ENCODE data around the gene ZZZ3.
"Not testable (repeated sequence)": the region's sequence is repeated elsewhere in the genome, so short reads cannot be mapped to it uniquely, and the experiment has no call there.

ZZZ3 gene

DNA sequence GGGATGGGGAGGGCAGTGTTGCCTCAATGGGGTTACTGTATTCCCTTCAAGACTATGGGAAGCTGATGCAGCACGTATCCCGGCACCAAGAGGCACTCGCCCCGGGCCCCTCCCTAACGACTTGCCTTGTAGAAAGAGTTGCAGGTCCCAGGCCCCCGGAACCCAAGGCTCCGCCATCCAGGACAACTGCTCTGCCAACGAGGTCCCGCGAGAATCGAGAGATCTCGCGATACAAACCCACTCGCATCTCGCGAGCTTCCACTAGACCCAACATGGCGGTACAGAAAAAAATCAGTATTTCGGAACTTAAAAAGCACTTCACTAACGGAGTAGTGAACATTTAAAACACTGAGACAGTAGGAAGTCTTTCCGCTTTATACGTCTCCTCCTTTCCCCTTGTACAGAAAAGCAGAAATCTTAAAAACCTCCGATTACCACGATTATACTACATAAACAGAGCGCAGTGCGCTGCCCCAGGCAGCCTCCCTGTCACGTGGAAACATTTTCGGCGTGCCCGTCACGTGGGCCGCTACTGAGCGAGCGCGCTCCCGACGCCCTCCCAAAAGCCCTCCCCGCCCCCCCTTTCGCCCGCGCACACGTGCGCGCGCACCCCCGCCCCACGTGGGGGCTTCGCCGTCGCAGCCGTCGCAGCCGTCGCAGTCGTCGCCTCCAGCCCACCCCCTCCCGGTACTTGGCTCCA is at the start of gene ZZZ3:
Gene ZZZ3 (minus strand): TSS at position 199 of the 700 bp plus-strand sequence. CDS start 49,304 bp downstream, outside the sequence.
- DNase-seq (ENCODE audit: low read depth in 3 of 3), result peak; percentile 81 to 90 (median 85)

DNA sequence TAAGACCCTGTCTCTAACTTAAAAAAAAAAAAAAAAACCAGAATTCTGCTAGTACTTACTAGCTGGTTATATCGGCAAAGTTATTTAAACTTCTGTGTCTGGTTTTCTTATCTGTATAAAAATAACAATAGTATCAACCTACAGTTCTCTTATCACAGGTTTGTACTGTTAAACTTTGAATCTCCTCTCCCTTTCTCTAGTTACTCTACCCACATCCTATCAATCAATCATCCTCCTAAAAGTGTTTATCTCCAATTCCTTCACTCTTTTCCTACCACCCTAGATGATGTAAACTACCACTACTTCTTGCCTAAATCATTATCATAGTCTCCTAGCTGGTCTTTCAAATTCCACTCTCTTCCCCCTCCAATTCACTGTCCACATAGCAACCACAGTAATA is 49.6 kb upstream of the ZZZ3 start:
- no peak for DNase-seq (ENCODE audit: low read depth in 3 of 3)

GRCh38 chr1:77725706-77726105 is 43.2 kb upstream of the ZZZ3 start:
- DNase-seq (ENCODE audit: low read depth in 3 of 3), result no peak

- no peak for DNase-seq (ENCODE audit: low read depth in 3 of 3)
Measured at GRCh38 chr1:77718181-77718580, 35.7 kb upstream of the ZZZ3 start.

GRCh38 chr1:77716065-77716464 is 33.6 kb upstream of the ZZZ3 start:
- DNase-seq (ENCODE audit: low read depth in 3 of 3), result no peak

- DNase-seq (ENCODE audit: low read depth in 3 of 3), result no peak
Measured at GRCh38 chr1:77709727-77710126, 27.3 kb upstream of the ZZZ3 start.

DNA sequence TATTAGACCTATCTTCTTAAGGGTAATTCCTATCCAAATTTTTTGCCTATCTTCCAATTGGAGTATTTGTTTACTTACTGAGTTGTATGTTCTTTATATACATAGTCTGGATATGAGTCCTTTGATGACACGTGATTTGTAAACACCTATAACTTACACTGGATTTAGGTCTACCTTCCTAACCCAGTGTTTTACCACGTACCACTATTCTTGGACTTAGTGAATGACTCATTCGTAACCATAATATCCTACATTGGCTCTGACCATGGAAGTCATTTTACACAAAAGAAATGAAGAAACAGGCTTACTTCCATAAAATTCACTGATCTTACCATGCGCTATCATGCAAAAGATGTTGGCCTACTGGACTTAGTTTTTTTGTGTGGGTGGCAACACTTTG is 23.9 kb upstream of the ZZZ3 start:
- no peak for DNase-seq (ENCODE audit: low read depth in 3 of 3)

GRCh38 chr1:77704736-77705135 is 22.3 kb upstream of the ZZZ3 start:
- no peak for DNase-seq (ENCODE audit: low read depth in 3 of 3)

DNA sequence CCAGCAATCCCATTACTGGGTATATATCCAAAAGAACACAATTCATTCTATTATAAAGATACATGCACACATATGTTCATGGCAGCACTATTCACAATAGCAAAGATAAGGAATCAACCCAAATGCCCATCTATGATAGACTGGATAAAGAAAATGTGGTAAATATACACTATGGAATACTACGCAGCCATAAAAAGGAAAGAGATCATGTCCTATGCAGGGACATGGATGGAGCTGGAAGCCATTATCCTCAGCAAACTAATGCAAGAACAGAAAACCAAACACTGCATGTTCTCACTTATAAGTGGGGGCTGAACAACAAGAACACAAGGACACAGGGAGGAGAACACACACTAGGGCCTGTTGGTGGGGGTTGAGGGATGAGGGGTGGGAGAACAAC is 17.2 kb upstream of the ZZZ3 start:
- DNase-seq (ENCODE audit: low read depth in 3 of 3), result not testable (repeated sequence)

DNA sequence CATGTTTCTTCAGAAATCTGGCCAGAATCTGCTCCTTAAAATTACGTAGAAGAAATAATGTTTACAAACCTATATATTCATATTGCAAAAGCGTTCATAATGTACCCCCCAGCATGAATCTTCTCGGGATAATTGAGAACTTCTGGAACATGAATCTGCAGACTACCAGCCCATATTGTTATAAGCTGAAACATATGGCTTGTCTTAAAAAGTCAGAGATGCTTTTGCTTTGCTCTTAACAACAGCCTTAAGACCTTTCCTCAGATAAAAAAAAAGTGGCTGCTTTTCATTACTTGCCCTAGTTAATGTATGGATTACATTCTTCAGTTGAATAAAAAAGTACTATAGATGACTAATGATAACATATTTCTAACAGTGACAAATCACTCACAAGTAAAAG is 15.0 kb upstream of the ZZZ3 start:
- no peak for DNase-seq (ENCODE audit: low read depth in 3 of 3)

DNA sequence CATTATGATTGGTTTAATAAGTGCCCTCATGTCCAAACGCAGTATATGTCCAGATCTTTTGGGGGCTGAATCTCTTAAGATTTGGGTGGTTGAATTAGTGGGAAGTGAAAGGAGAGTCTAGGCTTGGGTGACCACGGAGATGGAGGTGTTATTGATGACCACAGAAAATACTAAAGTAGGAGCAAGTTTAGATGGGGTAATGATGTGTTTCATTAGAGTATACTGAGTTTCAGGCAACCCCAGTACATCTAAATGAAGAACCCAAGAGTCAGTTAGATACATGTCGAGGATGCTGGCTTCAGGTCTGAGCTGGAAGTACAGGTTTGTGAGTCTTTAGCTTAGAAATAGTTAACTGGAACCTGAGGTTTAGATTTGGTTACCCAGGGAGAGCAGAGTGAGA is 6.5 kb upstream of the ZZZ3 start:
- DNase-seq (ENCODE audit: low read depth in 3 of 3), result no peak

- DNase-seq (ENCODE audit: low read depth in 3 of 3), result peak in 1 of 3 donors; percentile 11
Measured at GRCh38 chr1:77687519-77687906, 5.1 kb upstream of the ZZZ3 start.

GRCh38 chr1:77686796-77687518 is 4.5 kb upstream of the ZZZ3 start:
- no peak for DNase-seq (ENCODE audit: low read depth in 3 of 3)

DNA sequence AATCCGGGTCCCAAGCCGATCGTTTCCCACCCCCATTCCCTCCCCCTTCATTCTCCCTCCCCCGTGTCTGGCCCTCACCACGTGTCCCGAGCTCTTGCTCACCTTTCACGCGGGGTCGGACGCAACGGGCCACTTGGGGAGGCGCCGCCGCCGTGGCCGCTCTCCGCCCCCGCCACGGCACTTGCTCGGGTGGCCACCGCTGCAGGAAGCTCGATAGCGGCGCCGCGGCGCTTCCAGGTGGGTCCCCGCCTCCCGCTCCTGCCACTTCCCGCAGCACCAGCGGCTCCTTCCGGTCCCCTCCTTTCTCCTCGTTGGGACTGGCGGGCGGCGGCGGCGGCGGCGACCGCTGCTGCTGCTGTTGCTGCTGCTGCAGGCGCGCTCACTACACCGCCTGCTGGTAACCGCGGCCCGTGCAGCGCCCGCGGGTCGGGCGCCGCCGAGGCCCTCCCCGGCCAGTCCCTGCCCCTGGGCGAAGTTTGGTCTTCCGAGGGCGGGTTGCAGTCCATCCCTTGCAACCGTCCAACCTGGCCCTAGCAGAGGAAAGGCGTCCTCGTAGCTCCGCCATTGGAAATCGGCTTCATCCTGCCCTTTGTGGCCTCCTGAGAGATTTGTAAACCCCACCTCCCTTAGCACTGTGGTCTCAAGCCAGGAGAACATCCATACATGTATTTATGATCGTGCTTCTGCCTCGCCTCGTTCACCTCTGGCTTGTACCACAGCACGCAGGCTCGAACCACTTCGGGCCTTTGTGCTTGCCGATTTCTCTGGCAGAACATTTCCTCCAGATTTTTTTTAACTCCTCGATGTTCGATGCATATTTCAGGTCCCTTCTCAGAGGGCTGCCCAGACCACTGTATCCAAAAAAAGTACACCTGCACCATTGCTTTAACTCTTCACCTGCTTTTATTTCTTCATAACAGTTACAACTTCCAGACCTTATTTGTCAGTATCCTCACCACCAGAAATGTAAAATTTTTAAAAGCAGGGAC is 996 bp upstream of the ZZZ3 start:
- peak; percentile 83 to 88 (median 84) for DNase-seq (ENCODE audit: low read depth in 3 of 3)

DNA sequence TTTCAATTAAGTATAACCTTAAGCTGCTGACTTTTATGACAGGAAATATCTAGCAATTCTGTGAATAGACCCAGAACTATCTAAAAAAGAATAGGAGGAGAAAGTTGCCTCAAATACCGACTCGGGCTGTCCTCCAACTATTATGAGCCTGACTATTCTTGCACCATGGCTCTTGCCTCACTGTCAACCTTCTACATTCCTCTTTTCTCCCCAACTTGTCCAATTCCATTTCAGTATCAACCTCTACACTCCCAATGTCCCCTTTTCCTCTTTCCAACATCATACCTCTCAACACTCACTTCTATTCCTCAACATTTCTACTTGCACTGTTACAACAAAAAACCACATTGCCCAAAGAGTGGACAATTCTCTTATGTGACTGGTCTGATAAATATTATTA is 2.3 kb downstream of the ZZZ3 start:
- DNase-seq (ENCODE audit: low read depth in 3 of 3), result no peak

DNA sequence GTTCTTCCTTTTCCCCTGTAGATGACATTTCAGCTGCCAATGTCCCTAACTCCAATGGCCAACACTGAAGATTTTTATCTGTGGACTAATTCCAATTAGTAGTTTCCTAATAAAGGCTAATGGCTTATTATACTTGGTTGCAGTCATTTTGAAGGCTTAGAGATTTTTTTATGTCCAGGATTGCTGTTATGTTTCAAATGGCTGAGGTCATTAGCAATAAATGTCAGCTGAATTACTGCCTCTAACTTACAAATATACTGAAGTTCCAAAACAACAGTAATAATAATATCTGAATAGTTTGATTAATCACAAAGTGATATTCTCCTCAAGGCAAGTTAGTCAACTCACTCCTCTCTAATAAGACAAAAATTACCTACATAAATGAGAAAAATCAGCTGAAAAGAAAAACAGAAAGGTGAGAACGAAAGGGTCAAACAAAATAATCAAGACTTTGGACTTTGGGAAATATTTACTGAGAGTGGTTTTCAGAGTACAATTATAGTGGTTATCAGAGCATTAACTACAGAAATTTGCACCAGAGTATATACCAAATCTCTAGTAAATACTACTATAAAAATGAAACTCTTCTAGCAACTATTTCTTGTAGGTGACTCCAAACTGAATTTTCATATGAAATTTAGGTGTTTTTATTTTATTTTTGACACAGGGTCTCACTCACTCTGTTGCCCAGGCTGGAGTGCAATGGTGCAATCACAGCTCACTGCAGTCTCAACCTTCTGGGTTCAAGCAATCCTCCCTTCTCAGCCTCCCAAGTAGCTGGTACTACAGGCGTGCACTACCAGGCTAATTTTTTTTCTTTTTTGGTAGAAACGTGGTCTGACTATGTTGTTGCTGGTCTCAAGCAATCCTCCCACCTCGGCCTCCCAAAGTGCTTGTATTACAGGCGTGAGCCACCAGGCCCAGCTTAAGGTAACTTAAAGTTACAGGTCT is 3.5 kb downstream of the ZZZ3 start:
- DNase-seq (ENCODE audit: low read depth in 3 of 3), result no peak

GRCh38 chr1:77674807-77675206 is 7.7 kb downstream of the ZZZ3 start:
- DNase-seq (ENCODE audit: low read depth in 3 of 3), result not testable (repeated sequence)

- no peak for DNase-seq (ENCODE audit: low read depth in 3 of 3)
Measured at GRCh38 chr1:77673716-77674355, 8.6 kb downstream of the ZZZ3 start.

DNA sequence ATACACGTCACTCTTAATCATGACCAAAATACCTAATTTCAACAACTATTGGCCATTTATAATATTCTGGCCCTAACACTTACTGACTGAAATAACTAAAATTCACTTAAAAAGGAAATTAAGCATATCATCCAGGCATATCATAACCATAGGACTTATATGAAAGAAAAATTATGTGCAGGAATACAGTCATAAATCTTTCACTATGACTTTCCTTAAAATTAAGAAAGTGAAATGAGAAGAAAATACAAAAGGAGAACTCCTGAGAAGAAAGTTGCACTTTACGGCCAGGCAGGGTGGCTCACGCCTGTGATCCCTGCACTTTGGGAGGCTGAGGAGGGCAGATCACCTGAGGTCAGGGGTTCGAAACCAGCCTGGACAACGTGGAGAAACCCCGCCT is 9.4 kb downstream of the ZZZ3 start:
- DNase-seq (ENCODE audit: low read depth in 3 of 3), result no peak

- DNase-seq (ENCODE audit: low read depth in 3 of 3), result no peak
Measured at GRCh38 chr1:77672374-77672773, 10.1 kb downstream of the ZZZ3 start.

GRCh38 chr1:77671836-77672235 is 10.6 kb downstream of the ZZZ3 start:
- DNase-seq (ENCODE audit: low read depth in 3 of 3), result no peak
